Cardiac fibroblast (primary cell): ENCODE results near the gene SGSH.
A peak's percentile ranks its signal among the peaks of the same experiment; 100 is the strongest.
"Not testable (repeated sequence)": the region's sequence is repeated elsewhere in the genome, so short reads cannot be mapped to it uniquely, and the experiment has no call there.

ENCODE experiments used
- DNase-seq, 2 donors: peaks; one replicate each; pipeline versions ENCODE4 v3.0.0 to v3.0.0-alpha.2; 2010; ENCODE audit warnings: low read depth in 2 of 2
- H3K4me3 ChIP-seq, 2 donors: replicated peaks in 1 of 2; 1 replicate in 1 of 2; 2 replicates in 1 of 2; pipeline ENCODE4 v1.5.1; 2011; ENCODE audit warnings: low read depth in 2 of 2, low read length in 2 of 2, mild to moderate bottlenecking in 2 of 2, moderate library complexity in 1 of 2
- CTCF ChIP-seq: IDR thresholded peaks from one replicate; pipeline ENCODE4 v1.5.1; 2011; ENCODE audit warnings: low read depth, mild to moderate bottlenecking, low read length, inconsistent platforms

The SGSH gene

GRCh38 chr17:80205811-80206210, 14.3 kb downstream of the SGSH start:
- TF ChIP-seq CTCF, result no peak
- H3K4me3 ChIP-seq, result no peak overlapping the region
- no peak for DNase-seq

GRCh38 chr17:80204626-80205468, 15.3 kb downstream of the SGSH start:
- no peak for DNase-seq
- no peak for TF ChIP-seq CTCF
- no peak overlapping the region for H3K4me3 ChIP-seq

DNA sequence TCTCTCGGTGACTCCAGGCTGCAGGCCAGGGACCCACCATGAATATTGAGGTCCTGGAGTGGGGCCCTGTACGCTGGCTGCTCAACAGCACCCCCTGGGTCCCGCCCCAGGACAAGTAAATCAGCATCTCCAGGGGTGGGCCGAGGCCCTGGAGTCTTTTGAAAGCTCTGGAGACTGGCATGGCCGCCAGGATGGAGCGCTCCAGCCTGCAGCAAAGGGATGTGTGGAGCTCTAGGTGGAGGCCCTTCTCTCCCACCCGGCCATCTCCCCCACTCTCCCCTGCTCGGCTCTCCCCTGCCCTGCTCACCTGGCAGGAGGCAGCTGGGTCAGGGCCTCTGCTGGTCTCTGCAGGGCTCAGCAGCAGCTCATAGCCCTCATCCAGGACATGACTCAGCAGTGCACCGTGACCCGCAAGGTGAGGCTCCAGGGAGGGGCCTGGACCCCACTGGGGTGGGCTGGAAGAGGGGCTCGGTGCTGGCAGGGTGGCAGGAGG, 16.6 kb downstream of the SGSH start:
- no peak for TF ChIP-seq CTCF
- no peak for DNase-seq

DNA sequence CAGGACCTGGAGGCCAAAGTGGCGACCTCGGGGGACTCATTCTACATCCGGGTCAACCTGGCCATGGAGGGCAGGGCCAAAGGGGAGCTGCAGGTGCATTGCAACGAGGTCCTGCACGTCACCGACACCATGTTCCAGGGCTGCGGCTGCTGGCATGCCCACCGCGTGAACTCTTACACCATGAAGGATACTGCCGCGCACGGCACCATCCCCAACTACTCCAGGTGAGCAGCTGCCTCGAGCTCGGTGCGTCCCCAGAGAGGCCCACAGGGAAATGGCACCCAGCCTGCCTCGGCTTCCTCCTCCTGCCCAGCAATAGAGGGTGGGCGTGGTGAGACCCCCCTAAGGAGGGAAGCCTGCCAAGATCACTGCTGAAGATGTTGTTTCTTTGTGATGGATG, 17.9 kb downstream of the SGSH start:
- DNase-seq, result no peak
- no peak for TF ChIP-seq CTCF
- H3K4me3 ChIP-seq, result no peak overlapping the region

More for the DNA sequence above, 16.6 kb downstream of the SGSH start:
- no peak overlapping the region for H3K4me3 ChIP-seq

DNA sequence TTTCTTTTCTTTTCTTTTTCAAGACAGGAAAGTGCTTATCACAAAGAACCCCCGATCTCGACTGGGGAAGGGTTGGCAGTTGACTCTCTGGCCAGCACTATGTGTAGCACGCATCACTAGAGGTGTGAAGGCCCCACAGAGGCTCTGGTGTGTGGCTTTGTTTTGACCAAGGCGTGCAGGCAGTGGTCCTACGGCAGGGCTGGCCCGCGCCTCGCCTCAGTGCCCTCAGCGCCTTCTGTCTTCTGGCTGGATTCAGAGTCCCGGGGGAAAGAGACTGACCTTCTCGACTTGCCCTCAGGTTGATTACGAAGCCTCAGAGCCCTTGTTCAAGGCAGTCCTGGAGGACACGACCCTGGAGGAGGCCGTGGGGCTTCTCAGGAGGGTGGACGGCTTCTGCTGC, 18.7 kb downstream of the SGSH start:
- no peak for DNase-seq
- TF ChIP-seq CTCF, result no peak
- no peak overlapping the region for H3K4me3 ChIP-seq

GRCh38 chr17:80199295-80199694, 20.8 kb downstream of the SGSH start:
- not testable (repeated sequence) for H3K4me3 ChIP-seq
- peak in 1 of 2 donors; percentile 12 for DNase-seq

DNA sequence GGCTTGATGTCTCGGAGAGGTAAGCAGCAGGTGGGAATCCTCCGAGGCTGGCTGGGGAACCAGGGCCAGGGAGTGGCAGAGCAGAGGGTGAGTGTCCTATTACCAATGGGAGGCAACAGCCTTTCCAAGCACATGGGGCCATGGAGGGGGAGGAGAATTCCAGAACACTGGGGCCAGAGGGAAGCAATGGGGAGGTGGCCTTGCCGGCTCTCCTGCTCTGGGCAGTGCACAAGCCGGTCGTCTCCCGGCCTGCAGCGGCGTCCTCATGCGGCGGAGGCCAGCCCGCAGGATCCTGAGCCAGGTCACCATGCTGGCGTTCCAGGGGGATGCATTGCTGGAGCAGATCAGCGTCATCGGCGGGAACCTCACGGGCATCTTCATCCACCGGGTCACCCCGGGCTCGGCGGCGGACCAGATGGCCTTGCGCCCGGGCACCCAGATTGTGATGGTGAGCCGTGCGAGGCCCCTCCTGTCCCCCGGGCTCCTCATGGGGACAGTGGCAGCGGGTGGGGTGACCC, 21.9 kb downstream of the SGSH start:
- no peak overlapping the region for H3K4me3 ChIP-seq
- peak in 1 of 2 donors; percentile 17 for DNase-seq
- no peak for TF ChIP-seq CTCF
